Measurements from ENCODE around the gene PRMT7. TPM values are rescaled to one million over a fixed set of nuclear protein-coding genes. Genes with fewer than 3 reads are reported as not detected.

The PRMT7 gene
- total RNA-seq, 1 donor from 2014 or later, result 22.0 TPM

GRCh38 chr16:68345958-68346635 is 35.3 kb downstream of the PRMT7 start:
- no peak for DNase-seq (ENCODE audit: low read depth in 2 of 2)

- no peak for DNase-seq (ENCODE audit: low read depth in 2 of 2)
Observed at GRCh38 chr16:68346892-68347480, 36.2 kb downstream of the PRMT7 start.

GRCh38 chr16:68347605-68348004 is 36.8 kb downstream of the PRMT7 start:
- no peak for DNase-seq (ENCODE audit: low read depth in 2 of 2)

- no peak for DNase-seq (ENCODE audit: low read depth in 2 of 2)
Observed at GRCh38 chr16:68348639-68349445, 38.0 kb downstream of the PRMT7 start.

- DNase-seq (ENCODE audit: low read depth in 2 of 2), result no peak
Observed at GRCh38 chr16:68349838-68350410, 39.1 kb downstream of the PRMT7 start.

GRCh38 chr16:68350813-68351350 is 40.1 kb downstream of the PRMT7 start:
- no peak for DNase-seq (ENCODE audit: low read depth in 2 of 2)

GRCh38 chr16:68351463-68351862 is 40.6 kb downstream of the PRMT7 start:
- DNase-seq (ENCODE audit: low read depth in 2 of 2), result no peak

GRCh38 chr16:68351991-68352431 is 41.2 kb downstream of the PRMT7 start:
- DNase-seq (ENCODE audit: low read depth in 2 of 2), result no peak

GRCh38 chr16:68353366-68353765 is 42.5 kb downstream of the PRMT7 start:
- DNase-seq (ENCODE audit: low read depth in 2 of 2), result no peak

- no peak for DNase-seq (ENCODE audit: low read depth in 2 of 2)
Observed at GRCh38 chr16:68354816-68355215, 44.0 kb downstream of the PRMT7 start.

GRCh38 chr16:68355447-68356248 is 44.8 kb downstream of the PRMT7 start:
- DNase-seq (ENCODE audit: low read depth in 2 of 2), result no peak

GRCh38 chr16:68356249-68356918 is 45.6 kb downstream of the PRMT7 start:
- peak in 1 of 2 donors; percentile 12 for DNase-seq (ENCODE audit: low read depth in 2 of 2)

- DNase-seq (ENCODE audit: low read depth in 2 of 2), result no peak
Observed at GRCh38 chr16:68356919-68357286, 46.1 kb downstream of the PRMT7 start.

GRCh38 chr16:68357521-68357922 is 46.7 kb downstream of the PRMT7 start:
- DNase-seq (ENCODE audit: low read depth in 2 of 2), result no peak

GRCh38 chr16:68357923-68358322 is 47.1 kb downstream of the PRMT7 start:
- DNase-seq (ENCODE audit: low read depth in 2 of 2), result no peak

GRCh38 chr16:68358951-68359350 is 48.1 kb downstream of the PRMT7 start:
- no peak for DNase-seq (ENCODE audit: low read depth in 2 of 2)

GRCh38 chr16:68359398-68360191 is 48.8 kb downstream of the PRMT7 start:
- no peak for DNase-seq (ENCODE audit: low read depth in 2 of 2)

GRCh38 chr16:68360547-68360946 is 49.7 kb downstream of the PRMT7 start:
- DNase-seq (ENCODE audit: low read depth in 2 of 2), result no peak

- DNase-seq (ENCODE audit: low read depth in 2 of 2), result no peak
Observed at GRCh38 chr16:68360956-68361355, 50.1 kb downstream of the PRMT7 start.

GRCh38 chr16:68361485-68361884 is 50.7 kb downstream of the PRMT7 start:
- DNase-seq (ENCODE audit: low read depth in 2 of 2), result no peak

All from lung microvascular endothelial cell (primary cell).